GM23338 (cell line): ENCODE data around the gene ADSS1. TPM values are rescaled to one million over a fixed set of nuclear protein-coding genes. Genes with fewer than 3 reads are reported as not detected.

Source experiments
- ATAC-seq: fragments of 200-7000 bp; cut with Tn5 transposase; 3 replicates; pipeline ENCODE4 v1.9.1; 2020
- DNase-seq: peaks from one replicate; pipeline ENCODE4 v3.0.0-alpha.2; 2015; ENCODE audit warnings: low spot score
- H2AFZ ChIP-seq: fragments of 200-600 bp; sonication (generic); 2 replicates; pipeline ENCODE4 v1.8.0; 2016; ENCODE audit warnings: antibody characterized with exemption, mild to moderate bottlenecking, moderate library complexity
- H3F3A ChIP-seq: fragments of 200-600 bp; sonication (generic); replicated peaks from 2 replicates; pipeline ENCODE4 v1.8.0; 2017; ENCODE audit warnings: antibody characterized with exemption, mixed run types, low read depth
- H3K27ac ChIP-seq: fragments of 200-600 bp; sonication (generic); 2 replicates; pipeline ENCODE4 v1.6.1; 2016; ENCODE audit warnings: low read depth
- H3K27me3 ChIP-seq: fragments of 200-600 bp; sonication (generic); 2 replicates; pipeline ENCODE4 v1.8.0; 2016; ENCODE audit warnings: mild to moderate bottlenecking, mixed run types, moderate library complexity; ENCODE audit not compliant: insufficient read depth
- H3K36me3 ChIP-seq: fragments of 200-600 bp; sonication (generic); 2 replicates; pipeline ENCODE4 v1.8.0; 2016; ENCODE audit warnings: mild to moderate bottlenecking; ENCODE audit not compliant: insufficient read depth
- H3K4me1 ChIP-seq: fragments of 200-600 bp; sonication (generic); 2 replicates; pipeline ENCODE4 v1.8.0; 2016; ENCODE audit warnings: mild to moderate bottlenecking, moderate library complexity; ENCODE audit not compliant: insufficient read depth
- H3K4me2 ChIP-seq: fragments of 200-600 bp; sonication (generic); 2 replicates; pipeline ENCODE4 v1.7.1; 2017; ENCODE audit warnings: mixed run types
- H3K4me3 ChIP-seq: fragments of 200-600 bp; sonication (generic); 2 replicates; pipeline ENCODE4 v1.6.1; 2016; ENCODE audit warnings: mixed run types
- H3K79me2 ChIP-seq: fragments of 200-600 bp; sonication (generic); replicated peaks from 2 replicates; pipeline ENCODE4 v1.8.0; 2017; ENCODE audit warnings: mild to moderate bottlenecking; ENCODE audit not compliant: insufficient read depth
- H3K9me2 ChIP-seq: fragments of 200-600 bp; sonication (generic); 2 replicates; pipeline ENCODE4 v1.8.0; 2017; ENCODE audit not compliant: insufficient read depth
- H4K20me1 ChIP-seq: fragments of 200-600 bp; sonication (generic); replicated peaks from 2 replicates; pipeline ENCODE4 v1.8.0; 2017; ENCODE audit warnings: mild to moderate bottlenecking; ENCODE audit not compliant: insufficient read depth
- H3K27ac Mint-ChIP-seq: 2 replicates; pipeline ENCODE4 v1.8.0; 2020; ENCODE audit warnings: inconsistent platforms, mild to moderate bottlenecking, moderate library complexity, mixed read lengths
- H3K27me3 Mint-ChIP-seq: 3 replicates; pipeline ENCODE4 v1.8.0; 2022; ENCODE audit warnings: low read depth, mild to moderate bottlenecking, moderate library complexity, mixed read lengths, inconsistent platforms; ENCODE audit not compliant: insufficient read depth, poor library complexity
- H3K36me3 Mint-ChIP-seq: 3 replicates; pipeline ENCODE4 v1.8.0; 2021; ENCODE audit warnings: low read depth, mild to moderate bottlenecking, inconsistent platforms, moderate library complexity, mixed read lengths
- H3K4me1 Mint-ChIP-seq: 3 replicates; pipeline ENCODE4 v1.8.0; 2020; ENCODE audit warnings: mild to moderate bottlenecking, inconsistent platforms, mixed read lengths
- H3K4me3 Mint-ChIP-seq: 3 replicates; pipeline ENCODE4 v1.8.0; 2021; ENCODE audit warnings: moderate library complexity, mild to moderate bottlenecking, inconsistent platforms, mixed read lengths
- H3K9me3 Mint-ChIP-seq: 3 replicates; pipeline ENCODE4 v1.8.0; 2020; ENCODE audit warnings: moderate library complexity, mild to moderate bottlenecking, inconsistent platforms, mixed read lengths
- CREB1 ChIP-seq: fragments of 250-450 bp; sonication (Bioruptor Pico); IDR thresholded peaks from 2 replicates; pipeline ENCODE4 v1.5.0; 2020; ENCODE audit warnings: low read depth, mild to moderate bottlenecking, moderate library complexity
- ETS1 ChIP-seq: IDR thresholded peaks from 2 replicates; pipeline ENCODE4 v1.6.1; 2016; ENCODE audit warnings: antibody characterized with exemption
- EZH2 ChIP-seq: fragments of 200-600 bp; sonication (generic); IDR thresholded peaks from one replicate; pipeline ENCODE4 v1.8.0; 2017; ENCODE audit warnings: antibody characterized with exemption, mild to moderate bottlenecking, low read depth; ENCODE audit not compliant: unreplicated experiment
- EZH2phosphoT487 ChIP-seq: fragments of 200-600 bp; sonication (generic); IDR thresholded peaks from one replicate; pipeline ENCODE4 v1.8.1; 2018; ENCODE audit warnings: antibody characterized with exemption; ENCODE audit not compliant: unreplicated experiment
- JUNB ChIP-seq: IDR thresholded peaks from one replicate; pipeline ENCODE4 v1.6.1; 2016; ENCODE audit warnings: antibody characterized with exemption; ENCODE audit not compliant: unreplicated experiment
- NANOG ChIP-seq: IDR thresholded peaks from 2 replicates; pipeline ENCODE4 v1.6.1; 2016; ENCODE audit warnings: antibody characterized with exemption, borderline replicate concordance
- POLR2AphosphoS5 ChIP-seq: IDR thresholded peaks from 2 replicates; pipeline ENCODE4 v1.6.1; 2016; ENCODE audit warnings: antibody characterized with exemption, low read depth
- REST ChIP-seq: IDR thresholded peaks from one replicate; pipeline ENCODE4 v1.6.1; 2018; ENCODE audit warnings: antibody characterized with exemption; ENCODE audit not compliant: unreplicated experiment
- STAT1 ChIP-seq: IDR thresholded peaks from one replicate; pipeline ENCODE4 v1.6.1; 2016; ENCODE audit warnings: antibody characterized with exemption; ENCODE audit not compliant: unreplicated experiment
- ZNF114 ChIP-seq: fragments of 250-450 bp; sonication (Bioruptor Pico); IDR thresholded peaks from 2 replicates; pipeline ENCODE4 v1.5.0; 2020; ENCODE audit warnings: mild to moderate bottlenecking, moderate library complexity
- ZNF331 ChIP-seq: fragments of 250-450 bp; sonication (Bioruptor Pico); IDR thresholded peaks from 2 replicates; pipeline ENCODE4 v1.5.0; 2020; ENCODE audit warnings: low read depth, mild to moderate bottlenecking, moderate library complexity
- ZNF462 ChIP-seq: fragments of 250-450 bp; sonication (Bioruptor Pico); IDR thresholded peaks from 2 replicates; pipeline ENCODE4 v1.5.0; 2020; ENCODE audit warnings: mild to moderate bottlenecking, moderate library complexity
- polyA plus RNA-seq: library from polyadenylated mRNA; unstranded; fragments of >200 nt; fragmentation: Nextera tagmentation; extraction: Ambion mirVana; gene quantifications from 2 replicates; pipeline ENCODE4 v1.2.1, GENCODE V29; 2016
- total RNA-seq: library from RNA; depleted of rRNA; stranded (reverse); fragments of >200 nt; shearing (Covaris generic); gene quantifications from 2 replicates; pipeline ENCODE4 v1.2.3, GENCODE V29; 2014
- TF ChIP-seq, protein P1 (sequence below), 2 experiments: fragments of 200-600 bp in 1 of 2; sonication (generic) in 1 of 2; conservative IDR thresholded peaks; 2 replicates each; pipeline versions ENCODE4 v1.5.1 to v1.6.1; 2016 to 2017; ENCODE audit warnings: antibody characterized with exemption in 2 of 2, low read depth in 2 of 2, mild to moderate bottlenecking in 2 of 2, moderate library complexity in 1 of 2

Gene ADSS1
- total and polyA plus RNA-seq, 2 experiments from 2014 or later, result 9.5 to 11.6 TPM

- Mint-ChIP-seq H3K27ac (no peak overlapping the region), H3K9me3 (no peaks in the 10 kb centered on the region), H3K4me1 (0 out of 3 replicates have a peak, but pooled peaks cover 2% of the 10 kb centered on the region), H3K36me3 (peaks cover 9% of the 10 kb centered on the region), H3K4me3 (no peak overlapping the region), H3K27me3 (peaks cover 7% of the 10 kb centered on the region)
- no peaks in the 10 kb centered on the region for H3K4me1 ChIP-seq
- H3K36me3 ChIP-seq, result no peaks in the 10 kb centered on the region
- no peaks in the 10 kb centered on the region for H3K79me2 ChIP-seq
- no peaks in the 10 kb centered on the region for H3K9me2 ChIP-seq
- no peak overlapping the region for H2AFZ ChIP-seq
- H3F3A ChIP-seq, result no peaks in the 10 kb centered on the region
- no peaks in the 10 kb centered on the region for H4K20me1 ChIP-seq
- DNase-seq (no peak), ATAC-seq (no peak)
- H3K4me3 ChIP-seq, result no peak overlapping the region
- H3K4me2 ChIP-seq, result no peak overlapping the region
- no peak overlapping the region for H3K27ac ChIP-seq
- no peak for TF ChIP-seq REST
- no peak for TF ChIP-seq EZH2
- no peak for TF ChIP-seq ZNF462 (CRISPR knock-in tag)
- TF ChIP-seq POLR2AphosphoS5, result no peak
- no peak for TF ChIP-seq STAT1
- TF ChIP-seq CREB1, result no peak
- no peak for TF ChIP-seq ETS1
- no peak for TF ChIP-seq ZNF331 (CRISPR knock-in tag)
- no peak for TF ChIP-seq JUNB
- no peak for TF ChIP-seq NANOG
- TF ChIP-seq, protein P1, sequence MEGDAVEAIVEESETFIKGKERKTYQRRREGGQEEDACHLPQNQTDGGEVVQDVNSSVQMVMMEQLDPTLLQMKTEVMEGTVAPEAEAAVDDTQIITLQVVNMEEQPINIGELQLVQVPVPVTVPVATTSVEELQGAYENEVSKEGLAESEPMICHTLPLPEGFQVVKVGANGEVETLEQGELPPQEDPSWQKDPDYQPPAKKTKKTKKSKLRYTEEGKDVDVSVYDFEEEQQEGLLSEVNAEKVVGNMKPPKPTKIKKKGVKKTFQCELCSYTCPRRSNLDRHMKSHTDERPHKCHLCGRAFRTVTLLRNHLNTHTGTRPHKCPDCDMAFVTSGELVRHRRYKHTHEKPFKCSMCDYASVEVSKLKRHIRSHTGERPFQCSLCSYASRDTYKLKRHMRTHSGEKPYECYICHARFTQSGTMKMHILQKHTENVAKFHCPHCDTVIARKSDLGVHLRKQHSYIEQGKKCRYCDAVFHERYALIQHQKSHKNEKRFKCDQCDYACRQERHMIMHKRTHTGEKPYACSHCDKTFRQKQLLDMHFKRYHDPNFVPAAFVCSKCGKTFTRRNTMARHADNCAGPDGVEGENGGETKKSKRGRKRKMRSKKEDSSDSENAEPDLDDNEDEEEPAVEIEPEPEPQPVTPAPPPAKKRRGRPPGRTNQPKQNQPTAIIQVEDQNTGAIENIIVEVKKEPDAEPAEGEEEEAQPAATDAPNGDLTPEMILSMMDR (conservative IDR thresholded peaks at IDR 0.05; ENCODE audit: low read depth in 2 of 2), result no peak
- no peak for TF ChIP-seq EZH2phosphoT487
- TF ChIP-seq ZNF114 (CRISPR knock-in tag), result no peak
- no peaks in the 10 kb centered on the region for H3K27me3 ChIP-seq
Observed at GRCh38 chr14:104714681-104715080, 9.3 kb upstream of the ADSS1 start.
